Measurements from ENCODE around the gene BPI. TPM values are rescaled to one million over a fixed set of nuclear protein-coding genes. Genes with fewer than 3 reads are reported as not detected.
A peak's percentile ranks its signal among the peaks of the same experiment; 100 is the strongest.
"Not testable (repeated sequence)": the region's sequence is repeated elsewhere in the genome, so short reads cannot be mapped to it uniquely, and the experiment has no call there.

BPI gene
- total and polyA plus RNA-seq, 11 donors: 0.18 to 2.9 (median 0.32) TPM; not detected in 7

DNA sequence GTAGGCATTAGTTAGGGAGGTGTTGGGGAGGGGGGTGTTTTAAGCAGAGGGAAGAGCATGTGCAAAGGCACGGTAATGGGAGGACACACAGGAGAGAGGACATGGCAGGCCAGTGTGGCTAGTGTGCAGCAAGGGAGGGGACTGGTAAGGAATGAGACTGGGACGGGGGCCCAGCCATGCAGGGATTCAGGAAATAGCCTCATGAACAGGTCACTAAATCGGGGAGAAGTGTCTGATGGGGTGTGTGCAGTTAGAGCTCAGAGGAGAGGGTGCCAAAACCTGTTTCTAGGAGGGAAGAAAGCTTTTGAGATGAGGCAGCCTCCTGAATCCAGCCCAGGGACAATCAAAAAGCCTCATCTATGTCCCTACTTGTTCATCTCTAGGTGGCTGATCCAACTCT is 7.5 kb downstream of the BPI start:
- Histone ChIP-seq H3K4me1 (peaks cover 0 to 13% (median 0%) of the 10 kb centered on the region in 12 donors), H3K27ac (no peak overlapping the region), H3K4me3 (no peak overlapping the region), H3K27me3 (peaks cover 0 to 6% (median 0%) of the 10 kb centered on the region in 9 donors), H3K9me3 (peaks cover 0 to 7% (median 0%) of the 10 kb centered on the region in 12 donors), H3K36me3 (no peaks in the 10 kb centered on the region)
- ATAC-seq (peak in 1 of 4 donors; percentile 20), DNase-seq (no peak)
- intact Hi-C loops (cut with DNase I): loop anchor here in 1 of 10 donors (10.0 kb wide), 1 partner anchor 257 kb away; no protein-coding TSS in a partner anchor
- TF ChIP-seq POLR2A (IDR thresholded peaks at IDR 0.05): no peak
- TF ChIP-seq, protein P1, sequence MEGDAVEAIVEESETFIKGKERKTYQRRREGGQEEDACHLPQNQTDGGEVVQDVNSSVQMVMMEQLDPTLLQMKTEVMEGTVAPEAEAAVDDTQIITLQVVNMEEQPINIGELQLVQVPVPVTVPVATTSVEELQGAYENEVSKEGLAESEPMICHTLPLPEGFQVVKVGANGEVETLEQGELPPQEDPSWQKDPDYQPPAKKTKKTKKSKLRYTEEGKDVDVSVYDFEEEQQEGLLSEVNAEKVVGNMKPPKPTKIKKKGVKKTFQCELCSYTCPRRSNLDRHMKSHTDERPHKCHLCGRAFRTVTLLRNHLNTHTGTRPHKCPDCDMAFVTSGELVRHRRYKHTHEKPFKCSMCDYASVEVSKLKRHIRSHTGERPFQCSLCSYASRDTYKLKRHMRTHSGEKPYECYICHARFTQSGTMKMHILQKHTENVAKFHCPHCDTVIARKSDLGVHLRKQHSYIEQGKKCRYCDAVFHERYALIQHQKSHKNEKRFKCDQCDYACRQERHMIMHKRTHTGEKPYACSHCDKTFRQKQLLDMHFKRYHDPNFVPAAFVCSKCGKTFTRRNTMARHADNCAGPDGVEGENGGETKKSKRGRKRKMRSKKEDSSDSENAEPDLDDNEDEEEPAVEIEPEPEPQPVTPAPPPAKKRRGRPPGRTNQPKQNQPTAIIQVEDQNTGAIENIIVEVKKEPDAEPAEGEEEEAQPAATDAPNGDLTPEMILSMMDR (IDR thresholded peaks at IDR 0.05): no peak
- 45 to 58% (median 48%) methylated on average over 3 of the region's 3 CpGs for WGBS, 4 donors

DNA sequence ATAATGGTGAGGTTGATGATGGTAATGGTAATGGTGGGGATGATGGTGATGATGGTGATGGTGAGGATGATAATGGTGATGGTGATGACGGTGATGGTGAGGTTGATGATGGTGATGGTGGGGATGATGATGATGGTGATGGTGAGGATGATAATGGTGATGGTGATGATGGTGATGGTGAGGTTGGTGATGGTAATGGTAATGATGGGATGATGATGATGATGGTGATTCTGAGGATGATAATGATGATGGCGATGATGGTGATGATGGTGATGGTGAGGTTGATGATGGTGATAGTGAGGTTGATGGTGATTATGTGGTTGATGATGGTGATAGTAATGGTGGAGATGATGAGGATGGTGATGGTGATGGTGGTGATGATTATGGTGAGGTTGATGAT is 9.7 kb downstream of the BPI start:
- H3K9me3 ChIP-seq: peaks cover 0 to 7% (median 0%) of the 10 kb centered on the region in 12 donors
- ATAC-seq: no peak
- TF ChIP-seq, protein P1 (IDR thresholded peaks at IDR 0.05): no peak
- no peak for TF ChIP-seq POLR2A (IDR thresholded peaks at IDR 0.05)
- no peak for DNase-seq
- H3K36me3 ChIP-seq: no peaks in the 10 kb centered on the region
- H3K27me3 ChIP-seq: peaks cover 0 to 6% (median 0%) of the 10 kb centered on the region in 9 donors
- whole genome bisulfite sequencing, 4 donors: 91 to 99% (median 97%) methylated on average over 2 of the region's 2 CpGs
- intact Hi-C loops (cut with DNase I): loop anchor here in 1 of 10 donors (10.0 kb wide), 1 partner anchor 259 kb away; no protein-coding TSS in a partner anchor
- H3K4me1 ChIP-seq: no peaks in the 10 kb centered on the region
- no peak overlapping the region for H3K4me3 ChIP-seq
- H3K27ac ChIP-seq: no peak overlapping the region

DNA sequence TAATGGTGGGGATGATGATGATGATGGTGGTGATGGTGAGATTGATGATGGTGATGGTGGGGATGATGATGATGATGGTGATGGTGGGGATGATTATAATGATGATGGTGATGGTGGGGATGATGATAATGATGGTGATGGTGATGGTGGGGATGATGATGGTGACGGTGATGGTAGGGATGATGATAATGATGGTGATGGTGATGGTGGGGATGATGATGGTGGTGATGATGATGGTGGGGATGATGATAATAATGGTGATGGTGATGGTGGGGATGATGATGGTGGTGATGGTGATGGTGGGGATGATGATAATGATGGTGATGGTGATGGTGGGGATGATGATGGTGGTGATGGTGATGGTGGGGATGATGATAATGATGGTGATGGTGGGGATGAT is 10.4 kb downstream of the BPI start:
- H3K27me3 ChIP-seq, H3K36me3 ChIP-seq, ATAC-seq, H3K4me1 ChIP-seq, H3K27ac ChIP-seq, DNase-seq, H3K9me3 ChIP-seq, H3K4me3 ChIP-seq: not testable (repeated sequence)
- 91 to 97% (median 94%) methylated on average over 1 of the region's 1 CpG for WGBS, 4 donors
- intact Hi-C loops (cut with DNase I): loop anchor here in 1 of 10 donors (10.0 kb wide), 1 partner anchor 260 kb away; no protein-coding TSS in a partner anchor

DNA sequence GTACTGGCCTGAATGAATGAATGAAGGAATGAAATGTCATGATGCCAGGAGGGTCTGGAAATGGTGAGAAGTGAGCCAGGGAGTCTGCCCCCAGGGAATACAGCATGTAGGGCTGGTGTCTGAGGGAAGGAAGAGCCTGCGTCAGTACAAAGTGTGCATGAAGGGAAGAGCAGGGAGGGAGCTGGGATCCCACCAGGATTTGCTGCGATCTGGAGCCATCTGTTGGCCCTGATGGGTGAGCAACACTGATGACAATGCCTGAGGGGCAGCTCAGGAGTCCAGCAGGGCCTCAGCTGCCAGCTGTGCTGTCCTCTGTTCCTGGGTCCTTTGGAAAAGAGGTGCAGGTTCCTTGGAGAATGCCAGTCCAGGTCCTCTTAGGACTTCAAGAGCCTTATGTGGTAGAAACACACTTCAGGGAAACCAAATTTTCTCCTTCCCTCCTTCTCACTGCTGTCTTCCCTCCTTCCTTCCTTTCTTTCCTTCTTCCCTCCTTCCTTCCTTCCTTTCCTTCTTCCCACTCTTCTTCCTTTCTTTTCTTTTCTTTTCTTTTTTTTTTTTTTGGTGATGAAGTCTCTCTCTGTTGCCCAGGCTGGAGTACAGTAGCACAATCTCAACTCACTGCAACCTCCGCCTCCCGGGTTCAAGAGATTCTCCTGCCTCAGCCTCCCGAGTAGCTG is 11.5 kb downstream of the BPI start:
- Histone ChIP-seq H3K4me3 (no peak overlapping the region), H3K4me1 (no peaks in the 10 kb centered on the region), H3K27me3 (peaks cover 0 to 10% (median 2%) of the 10 kb centered on the region in 9 donors), H3K36me3 (no peaks in the 10 kb centered on the region), H3K9me3 (no peaks in the 10 kb centered on the region), H3K27ac (no peak overlapping the region)
- TF ChIP-seq, protein P1 (IDR thresholded peaks at IDR 0.05): peak in 3 of 12 donors; percentile 14 to 30 (median 17)
- TF ChIP-seq POLR2A (IDR thresholded peaks at IDR 0.05): no peak
- intact Hi-C loops (cut with DNase I): loop anchor here in 2 of 10 donors (5.0 to 10.0 kb wide), 3 partner anchors 78 to 261 kb away; no protein-coding TSS in a partner anchor
- ATAC-seq: peak in 1 of 4 donors; percentile 28
- no peak for DNase-seq
- 67 to 75% (median 69%) methylated on average over 5 of the region's 5 CpGs for WGBS, 4 donors

Data from heart left ventricle (tissue), 16 donors.